Activated naive CD8-positive, alpha-beta T cell treated with anti-CD3 and anti-CD28 coated beads, Interleukin-2, amount 10 ng/mL, durations not matched to agents 7 days and 5 days (primary cell): Measurements from ENCODE around the gene KRTAP10-3. TPM values are rescaled to one million over a fixed set of nuclear protein-coding genes. Genes with fewer than 3 reads are reported as not detected.
"Not testable (repeated sequence)": the region's sequence is repeated elsewhere in the genome, so short reads cannot be mapped to it uniquely, and the experiment has no call there.

Experiments
- ATAC-seq: fragments of 150-1000 bp; cut with Tn5 transposase; one replicate; pipeline ENCODE4 v1.10.0; 2021; ENCODE audit warnings: low read depth, moderate library complexity
- POLR2A ChIA-PET: fragments of 350-600 bp; sonication (Branson Sonifier 250); formaldehyde crosslinking; loops from one replicate; lab custom pipeline; 2021; ENCODE audit warnings: antibody characterized with exemption; lab: Charles Lee
- DNase-seq: peaks from one replicate; pipeline ENCODE4 v3.0.0; 2021
- H3K27ac Mint-ChIP-seq: one replicate; pipeline ENCODE4 v1.8.0; 2022; ENCODE audit warnings: mild to moderate bottlenecking, mixed read lengths
- H3K27me3 Mint-ChIP-seq: one replicate; pipeline ENCODE4 v1.8.0; 2022; ENCODE audit warnings: mild to moderate bottlenecking, moderate library complexity, mixed read lengths
- H3K36me3 Mint-ChIP-seq: one replicate; pipeline ENCODE4 v1.8.0; 2021; ENCODE audit warnings: mild to moderate bottlenecking, mixed read lengths
- H3K4me1 Mint-ChIP-seq: one replicate; pipeline ENCODE4 v1.8.0; 2021; ENCODE audit warnings: mixed read lengths
- H3K4me3 Mint-ChIP-seq: one replicate; pipeline ENCODE4 v1.8.0; 2022; ENCODE audit warnings: mild to moderate bottlenecking, moderate library complexity, mixed read lengths
- H3K9me3 Mint-ChIP-seq: one replicate; pipeline ENCODE4 v1.8.0; 2021; ENCODE audit warnings: mixed read lengths
- total RNA-seq, 2 experiments: library from RNA; stranded (reverse); gene quantifications; one replicate each; pipeline ENCODE4 v1.2.3, GENCODE V29; 2021

KRTAP10-3 gene
- total RNA-seq, 2 experiments from 2014 or later = not detected

DNA sequence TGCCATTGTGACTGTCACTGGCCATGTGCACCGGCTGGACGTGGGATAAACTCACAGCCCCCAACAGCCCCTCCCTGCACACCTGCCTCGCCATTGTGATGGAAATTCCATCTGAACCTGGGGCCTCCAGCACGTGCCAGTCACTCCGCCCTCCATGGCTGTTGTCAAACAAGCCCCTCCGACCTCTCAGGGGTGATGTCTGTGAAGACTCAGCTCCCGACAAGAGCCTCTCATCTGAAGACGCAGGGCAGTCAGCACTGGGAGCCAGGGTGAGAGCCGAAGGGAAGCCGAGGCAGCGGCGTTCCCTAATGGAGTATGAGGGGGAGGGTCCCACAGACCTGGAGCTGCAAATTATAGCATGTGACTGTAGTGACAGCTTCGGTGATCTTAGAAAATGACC is 5.9 kb downstream of the KRTAP10-3 start:
- POLR2A ChIA-PET = no interaction called here
- Mint-ChIP-seq H3K4me3 (no peak overlapping the region), H3K27me3 (peaks cover 5% of the 10 kb centered on the region), H3K9me3 (peaks cover 7% of the 10 kb centered on the region), H3K27ac (no peak overlapping the region), H3K36me3 (peaks cover 5% of the 10 kb centered on the region), H3K4me1 (peaks cover 9% of the 10 kb centered on the region)
- DNase-seq = no peak
- ATAC-seq = no peak

DNA sequence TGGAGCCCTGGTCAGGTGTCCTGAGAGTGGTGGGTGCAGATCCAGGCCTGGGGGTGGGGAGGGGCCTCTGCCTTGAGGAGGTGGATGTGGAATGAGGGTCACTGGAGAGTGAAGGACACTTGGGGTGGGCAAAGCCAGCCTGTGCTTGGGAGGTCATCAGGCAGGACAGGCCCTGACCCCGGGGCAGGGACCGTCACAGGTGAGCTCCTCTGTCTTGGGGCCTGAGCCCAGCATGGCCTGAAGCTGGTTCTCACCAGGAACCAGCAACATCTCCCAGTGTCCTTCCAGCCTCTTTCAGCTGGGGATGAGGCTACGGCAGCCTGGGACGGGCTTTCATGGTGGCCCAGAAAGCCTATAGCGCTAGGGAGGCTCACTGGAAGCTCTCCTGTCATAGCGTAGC is 6.5 kb downstream of the KRTAP10-3 start:
- DNase-seq = no peak

DNA sequence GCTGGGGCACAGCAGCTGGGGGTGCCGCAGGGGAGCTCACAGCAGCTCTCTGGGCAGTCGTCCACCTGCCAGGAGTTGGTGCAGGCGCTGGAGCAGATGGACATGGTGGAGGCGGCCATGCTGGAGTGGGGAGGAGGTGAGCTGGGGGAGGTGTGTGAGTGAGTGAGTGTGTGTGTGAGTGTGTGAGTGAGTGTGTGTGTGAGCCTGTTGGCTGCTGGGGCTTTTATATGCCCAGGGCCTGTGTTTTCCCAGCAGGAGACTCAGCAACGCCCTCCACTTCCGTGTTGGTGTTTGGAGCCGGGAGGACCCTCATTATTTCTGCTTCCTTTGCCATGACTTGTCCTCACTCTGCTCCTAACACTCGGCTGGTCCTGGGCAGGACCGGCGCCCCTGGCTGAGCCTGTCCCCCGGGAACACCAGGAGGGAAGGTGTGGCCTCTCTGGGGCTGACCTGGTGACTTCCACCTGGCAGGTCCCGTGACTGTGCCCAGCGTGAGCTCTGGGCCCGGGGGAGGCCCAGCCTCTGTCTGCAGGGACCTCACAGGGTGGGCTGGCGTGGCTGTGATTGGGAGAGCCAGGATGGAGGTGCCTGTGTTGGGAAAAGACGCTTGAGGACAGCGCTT is 7.1 kb downstream of the KRTAP10-3 start, which contains the start of gene KRTAP10-2:
KRTAP10-2 (minus strand) TSS at position 166 of the 622 bp plus-strand sequence; CDS start at position 119, 47 bp downstream.
- Mint-ChIP-seq H3K4me3 (no peak within 1 kb of the TSS), H3K27ac (peak within 1 kb of the TSS; percentile 59), H3K9me3 (peaks cover 18% of the 10 kb centered on the region), H3K4me1 (peaks cover 15% of the 10 kb centered on the region), H3K36me3 (peaks cover 17% of the 10 kb centered on the region), H3K27me3 (peaks cover 5% of the 10 kb centered on the region)
- DNase-seq = peak; percentile 20
- no peak for ATAC-seq
- POLR2A ChIA-PET = no interaction called here

More for the DNA sequence above, 6.5 kb downstream of the KRTAP10-3 start:
- POLR2A ChIA-PET = no interaction called here
- Mint-ChIP-seq H3K9me3 (peaks cover 12% of the 10 kb centered on the region), H3K27me3 (peaks cover 5% of the 10 kb centered on the region), H3K4me1 (peaks cover 13% of the 10 kb centered on the region), H3K36me3 (peaks cover 10% of the 10 kb centered on the region), H3K4me3 (no peak overlapping the region), H3K27ac (no peak overlapping the region)
- no peak for ATAC-seq

DNA sequence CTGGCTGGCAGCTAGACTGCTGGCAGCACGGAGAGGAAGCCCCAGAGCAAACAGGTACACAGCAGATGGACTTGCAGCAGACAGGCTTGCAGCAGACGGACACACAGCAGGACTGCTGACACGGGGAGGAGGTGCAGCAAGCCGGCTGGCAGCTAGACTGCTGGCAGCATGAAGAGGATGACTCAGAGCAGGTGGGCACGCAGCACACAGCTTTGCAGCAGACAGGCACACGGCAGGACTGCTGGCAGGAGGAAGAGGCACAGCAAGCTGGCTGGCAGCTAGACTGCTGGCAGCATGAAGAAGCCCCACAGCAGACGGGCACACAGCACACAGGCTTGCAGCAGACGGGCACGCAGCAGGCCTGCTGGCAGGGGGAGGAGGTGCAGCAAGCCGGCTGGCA is 7.8 kb downstream of the KRTAP10-3 start:
- Mint-ChIP-seq H3K9me3 (peaks cover 21% of the 10 kb centered on the region), H3K36me3 (peaks cover 17% of the 10 kb centered on the region), H3K27me3 (peaks cover 5% of the 10 kb centered on the region), H3K4me3 (no peak overlapping the region), H3K27ac (peak overlapping the region; percentile 59), H3K4me1 (peaks cover 15% of the 10 kb centered on the region)
- ATAC-seq (no peak), DNase-seq (no peak)
- POLR2A ChIA-PET = no interaction called here

DNA sequence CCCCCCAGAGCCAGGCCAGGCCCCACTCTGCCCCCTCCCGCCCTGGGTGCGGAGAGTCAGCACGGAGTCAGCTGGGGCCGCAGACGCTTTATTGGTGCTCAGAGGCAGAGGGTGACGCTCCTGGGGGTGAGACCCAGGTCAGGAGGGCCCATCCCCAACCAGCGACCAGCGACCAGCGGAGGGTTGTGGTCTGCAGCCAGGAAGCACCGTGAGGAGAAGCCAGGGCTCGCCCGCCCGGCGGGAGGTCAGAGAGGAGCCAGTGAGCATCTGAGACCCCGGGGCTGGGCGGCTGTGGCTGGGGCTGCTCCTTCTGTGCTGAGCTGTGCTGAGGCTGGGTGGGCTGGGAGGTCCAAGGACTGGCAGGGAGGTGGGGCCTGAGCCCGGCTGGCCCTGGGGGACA is 8.3 kb downstream of the KRTAP10-3 start:
- H3K27ac Mint-ChIP-seq, DNase-seq, ATAC-seq, H3K4me3 Mint-ChIP-seq, POLR2A ChIA-PET, H3K27me3 Mint-ChIP-seq: not testable (repeated sequence)
- H3K36me3 Mint-ChIP-seq = peaks cover 17% of the 10 kb centered on the region
- H3K4me1 Mint-ChIP-seq = peaks cover 15% of the 10 kb centered on the region
- H3K9me3 Mint-ChIP-seq = peaks cover 22% of the 10 kb centered on the region

DNA sequence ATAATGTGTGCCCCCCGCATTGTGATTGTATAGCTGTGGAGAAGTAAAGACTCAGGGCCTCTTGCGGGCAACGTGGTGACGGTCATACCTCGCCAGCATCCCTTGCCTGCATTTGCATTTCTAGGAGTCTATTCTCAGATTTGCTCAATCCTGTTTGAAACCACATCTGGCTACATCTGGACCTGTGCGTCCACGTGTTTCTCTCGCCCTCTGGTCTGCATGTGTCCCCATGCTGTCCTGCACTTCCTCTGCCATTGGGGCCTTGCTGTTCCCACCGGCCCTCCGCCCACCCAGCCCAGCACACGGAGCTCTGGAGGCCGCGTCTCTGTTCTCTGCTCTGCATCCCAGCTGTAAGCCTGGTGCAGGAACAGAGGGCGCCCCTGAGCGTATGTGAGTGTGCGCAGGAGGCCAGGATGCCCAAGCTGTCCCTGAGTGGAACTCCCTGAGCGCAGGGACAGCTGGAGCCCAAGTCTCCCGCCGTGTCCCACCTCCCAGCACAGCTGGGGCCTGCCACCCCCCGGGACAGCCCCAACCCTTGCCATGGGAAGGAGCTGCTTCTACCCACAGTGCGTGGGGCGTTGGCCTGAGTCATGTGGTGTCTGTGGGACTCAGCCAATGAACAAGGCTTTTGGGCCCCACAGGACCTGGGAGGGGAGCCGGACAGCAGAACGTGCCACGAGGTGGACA is 8.9 kb downstream of the KRTAP10-3 start:
- peaks cover 15% of the 10 kb centered on the region for H3K4me1 Mint-ChIP-seq
- POLR2A ChIA-PET = no interaction called here
- no peak overlapping the region for H3K4me3 Mint-ChIP-seq
- peaks cover 5% of the 10 kb centered on the region for H3K27me3 Mint-ChIP-seq
- peaks cover 17% of the 10 kb centered on the region for H3K36me3 Mint-ChIP-seq
- DNase-seq (no peak), ATAC-seq (no peak)
- no peak overlapping the region for H3K27ac Mint-ChIP-seq
- peaks cover 22% of the 10 kb centered on the region for H3K9me3 Mint-ChIP-seq

DNA sequence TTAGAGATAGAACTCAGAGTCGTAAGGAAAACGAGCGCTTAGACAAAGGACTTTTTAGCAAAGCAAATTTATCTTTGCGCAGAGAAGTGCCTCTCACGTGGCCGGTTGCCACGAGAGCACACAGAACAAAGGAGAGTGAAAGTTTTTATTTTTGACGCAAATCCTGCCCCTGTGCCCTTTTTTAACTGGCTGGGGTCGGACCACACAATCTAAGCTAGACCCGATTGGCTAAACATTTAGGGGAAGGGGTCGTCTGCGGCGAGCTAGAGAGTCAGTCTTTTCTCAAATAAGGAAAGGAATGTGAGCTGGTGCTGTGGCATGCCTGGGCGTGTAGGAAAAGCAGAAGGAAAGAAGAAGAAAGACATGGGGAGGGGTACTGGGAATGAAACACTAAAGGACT is 9.7 kb downstream of the KRTAP10-3 start:
- Mint-ChIP-seq H3K36me3 (peaks cover 17% of the 10 kb centered on the region), H3K27ac (peak overlapping the region; percentile 53), H3K4me1 (peaks cover 15% of the 10 kb centered on the region), H3K27me3 (peaks cover 5% of the 10 kb centered on the region), H3K9me3 (peaks cover 24% of the 10 kb centered on the region), H3K4me3 (no peak overlapping the region)
- no peak for ATAC-seq
- POLR2A ChIA-PET = no interaction called here
- no peak for DNase-seq

DNA sequence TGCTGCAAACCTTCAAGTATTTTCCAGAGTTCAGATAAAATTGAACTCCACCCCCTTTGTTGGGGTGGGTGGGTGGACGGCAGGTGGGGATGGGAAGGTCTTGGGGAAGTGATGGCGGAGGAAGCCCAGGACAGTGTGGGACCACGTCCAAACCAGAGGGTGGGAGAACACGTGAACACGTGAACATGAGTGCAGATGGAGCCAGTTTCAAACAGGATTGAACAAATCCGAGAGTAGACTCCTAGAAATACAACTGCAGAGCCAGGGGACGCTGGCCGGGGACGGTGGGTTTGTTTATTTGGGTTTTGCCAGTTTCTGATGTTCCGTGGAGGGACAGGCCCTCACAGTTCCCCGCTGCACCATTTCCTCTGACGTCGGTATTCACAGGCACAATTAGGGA is 10.2 kb downstream of the KRTAP10-3 start:
- POLR2A ChIA-PET = interaction anchor here (0.9 to 1.4 kb wide), 2 partner anchors 71 to 80 kb away, joined by 3 to 5 read pairs; no protein-coding TSS in a partner anchor
- H3K27ac Mint-ChIP-seq = no peak overlapping the region
- no peak overlapping the region for H3K4me3 Mint-ChIP-seq
- DNase-seq (no peak), ATAC-seq (no peak)
- H3K9me3 Mint-ChIP-seq = peaks cover 24% of the 10 kb centered on the region
- peaks cover 15% of the 10 kb centered on the region for H3K4me1 Mint-ChIP-seq
- H3K36me3 Mint-ChIP-seq = peaks cover 17% of the 10 kb centered on the region
- H3K27me3 Mint-ChIP-seq = peaks cover 5% of the 10 kb centered on the region

DNA sequence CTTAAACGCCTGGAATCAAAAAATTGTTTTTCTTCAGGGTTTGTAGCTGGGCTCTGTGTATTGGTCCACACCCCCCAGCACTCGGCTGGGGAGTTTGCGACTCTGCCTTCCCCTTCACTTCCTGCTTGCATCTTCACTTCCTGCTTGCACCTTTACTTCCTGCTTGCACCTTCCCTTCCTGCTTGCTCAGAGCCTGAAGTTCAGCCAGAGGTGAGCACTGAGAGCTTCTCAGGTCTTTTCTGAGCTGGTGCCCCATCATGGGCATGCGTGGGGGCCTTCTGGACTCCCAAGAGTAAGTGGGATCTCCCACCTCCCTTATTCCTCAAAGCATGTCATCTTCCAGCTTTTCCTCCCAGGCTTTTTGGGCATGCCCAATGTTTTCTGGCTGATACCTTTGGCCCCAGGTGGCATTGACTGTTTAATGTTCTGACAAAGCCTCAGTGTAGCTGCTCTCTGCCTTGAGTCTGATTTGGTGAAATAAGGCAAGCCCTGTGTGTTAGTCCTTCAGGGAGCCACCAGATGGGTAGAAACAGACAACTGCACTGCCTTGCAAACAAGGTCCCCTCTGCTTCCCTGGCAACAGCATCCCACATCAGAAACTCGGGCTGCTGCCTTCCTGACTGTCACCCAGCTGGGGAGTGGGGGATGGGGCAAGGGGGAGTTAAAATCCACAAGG is 10.8 kb downstream of the KRTAP10-3 start:
- POLR2A ChIA-PET = interaction anchor here (0.9 to 1.4 kb wide), 3 partner anchors 71 to 110 kb away, joined by 3 to 6 read pairs (median 5); partner anchors contain the start of gene KRTAP12-3
- peaks cover 21% of the 10 kb centered on the region for H3K9me3 Mint-ChIP-seq
- DNase-seq (peak; percentile 47), ATAC-seq (peak; percentile 89)
- peaks cover 15% of the 10 kb centered on the region for H3K4me1 Mint-ChIP-seq
- peaks cover 17% of the 10 kb centered on the region for H3K36me3 Mint-ChIP-seq
- peak overlapping the region; percentile 64 for H3K4me3 Mint-ChIP-seq
- H3K27me3 Mint-ChIP-seq = no peaks in the 10 kb centered on the region
- H3K27ac Mint-ChIP-seq = peak overlapping the region; percentile 80

DNA sequence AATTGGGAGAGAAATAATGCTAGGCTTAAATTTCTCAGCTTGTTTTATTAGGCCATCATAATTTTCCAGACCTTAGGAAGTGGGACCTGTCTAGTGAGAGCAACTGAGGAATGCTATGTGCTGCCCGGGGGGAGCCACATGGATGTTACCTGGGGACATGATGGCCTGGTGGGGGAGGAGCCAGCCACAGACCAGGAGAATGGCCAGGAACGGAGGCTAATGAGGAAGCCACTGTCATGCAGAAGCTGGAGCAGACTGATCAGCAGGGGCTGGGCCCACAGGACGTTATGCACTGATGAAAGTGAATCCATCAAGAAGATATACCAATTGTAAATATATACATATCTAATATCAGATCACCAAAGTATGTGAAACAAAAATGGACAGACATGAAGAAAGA is 14.0 kb downstream of the KRTAP10-3 start:
- Mint-ChIP-seq H3K27ac (no peak overlapping the region), H3K36me3 (peaks cover 17% of the 10 kb centered on the region), H3K4me3 (no peak overlapping the region), H3K9me3 (peaks cover 24% of the 10 kb centered on the region), H3K27me3 (no peaks in the 10 kb centered on the region), H3K4me1 (peaks cover 15% of the 10 kb centered on the region)
- no peak for ATAC-seq
- DNase-seq = no peak
- POLR2A ChIA-PET = no interaction called here

DNA sequence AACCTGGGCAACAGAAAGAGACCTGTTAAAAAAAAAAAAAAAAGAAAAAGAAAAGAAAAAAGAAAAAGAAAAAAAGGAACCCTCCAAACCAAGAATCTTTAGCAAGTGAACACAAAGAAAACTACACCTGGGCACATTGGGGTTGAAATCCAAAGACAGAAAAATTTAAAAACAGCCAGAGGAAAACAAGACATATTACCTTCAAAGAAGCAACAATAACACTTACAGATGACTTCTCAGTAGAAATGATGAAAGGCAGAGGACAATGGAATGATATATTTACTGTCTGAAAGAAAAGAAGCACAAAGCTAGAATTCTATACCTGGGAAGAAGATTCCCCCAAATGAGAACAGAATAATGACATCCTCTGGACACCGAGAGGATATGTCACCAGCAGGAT is 15.9 kb downstream of the KRTAP10-3 start:
- H3K27me3 Mint-ChIP-seq = no peaks in the 10 kb centered on the region
- H3K4me1 Mint-ChIP-seq = peaks cover 6% of the 10 kb centered on the region
- ATAC-seq (no peak), DNase-seq (no peak)
- H3K9me3 Mint-ChIP-seq = peaks cover 20% of the 10 kb centered on the region
- no peak overlapping the region for H3K4me3 Mint-ChIP-seq
- POLR2A ChIA-PET = no interaction called here
- H3K27ac Mint-ChIP-seq = no peak overlapping the region
- H3K36me3 Mint-ChIP-seq = peaks cover 13% of the 10 kb centered on the region

DNA sequence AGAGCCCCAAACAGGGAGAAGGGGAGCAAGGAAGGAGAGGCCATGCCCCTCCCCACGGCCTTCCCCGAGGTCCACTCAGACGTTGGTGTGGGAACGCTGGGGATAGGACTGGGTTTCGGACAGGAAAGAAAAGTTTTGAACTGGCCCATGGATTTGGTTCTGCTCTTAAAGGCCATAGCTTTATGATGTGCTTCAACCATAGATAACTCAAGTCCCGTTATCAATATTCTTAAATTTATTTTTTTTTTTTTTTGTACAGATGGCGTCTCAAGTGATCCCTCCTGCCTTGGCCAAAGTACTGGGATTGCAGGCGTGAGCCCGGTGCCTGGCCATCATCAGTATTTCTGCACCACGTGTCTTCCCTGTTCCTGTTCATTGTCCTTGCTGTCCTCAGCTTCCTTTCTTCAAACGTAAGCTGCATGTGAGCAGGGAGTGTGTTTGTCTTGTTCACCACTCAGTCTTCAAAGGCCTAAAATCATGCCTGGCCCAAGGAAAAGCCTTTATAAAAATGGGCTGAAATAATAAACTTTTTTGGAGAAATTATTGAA is 17.8 kb downstream of the KRTAP10-3 start:
- Mint-ChIP-seq H3K36me3 (no peaks in the 10 kb centered on the region), H3K4me3 (no peak overlapping the region), H3K27me3 (peaks cover 2% of the 10 kb centered on the region), H3K9me3 (peaks cover 6% of the 10 kb centered on the region), H3K27ac (no peak overlapping the region), H3K4me1 (no peaks in the 10 kb centered on the region)
- ATAC-seq (no peak), DNase-seq (no peak)
- POLR2A ChIA-PET = no interaction called here

DNA sequence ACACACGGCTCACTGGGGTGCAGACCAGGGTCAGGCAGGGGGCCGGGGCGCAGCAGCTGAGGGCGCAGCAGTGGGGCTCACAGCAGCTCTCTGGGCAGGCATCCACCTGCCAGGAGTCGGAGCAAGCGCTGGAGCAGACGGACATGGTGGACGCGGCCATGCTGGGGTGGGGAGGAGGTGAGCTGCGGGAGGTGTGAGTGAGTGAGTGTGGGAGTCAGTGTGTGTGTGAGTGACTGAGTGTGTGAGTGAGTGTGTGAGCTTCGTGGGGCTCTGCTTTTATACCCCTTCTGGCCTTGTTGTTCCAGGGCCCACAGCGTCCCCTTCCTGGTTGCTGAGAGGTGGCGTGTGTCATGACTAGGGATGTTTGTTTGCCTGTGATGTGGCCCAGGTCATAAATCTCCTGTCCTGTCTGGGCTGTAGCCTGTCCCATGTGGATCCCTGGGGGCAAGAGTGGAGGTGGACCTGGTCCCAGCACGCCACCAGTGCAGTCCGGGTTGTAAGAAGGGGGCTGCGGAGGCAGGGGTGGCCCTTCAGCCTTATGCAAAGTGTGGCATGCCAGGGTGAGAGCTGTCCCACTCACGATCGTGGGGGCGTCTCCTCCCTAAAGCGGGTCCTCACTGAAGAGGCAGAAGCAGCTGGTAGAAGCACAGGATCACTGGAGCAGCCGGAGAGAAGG is 18.5 kb downstream of the KRTAP10-3 start, which contains the start of gene KRTAP10-1:
KRTAP10-1 (minus strand) TSS at position 205 of the 676 bp plus-strand sequence; CDS start at position 160, 45 bp downstream.
- Mint-ChIP-seq H3K27ac (no peak within 1 kb of the TSS), H3K4me3 (no peak within 1 kb of the TSS), H3K4me1 (no peaks in the 10 kb centered on the region), H3K9me3 (peaks cover 5% of the 10 kb centered on the region), H3K27me3 (peaks cover 2% of the 10 kb centered on the region), H3K36me3 (no peaks in the 10 kb centered on the region)
- POLR2A ChIA-PET = no interaction called here
- DNase-seq (no peak), ATAC-seq (no peak)
